GM19395 (cell line): Measurements from ENCODE around the gene DPM1.
"Not testable (repeated sequence)": the region's sequence is repeated elsewhere in the genome, so short reads cannot be mapped to it uniquely, and the experiment has no call there.

ENCODE experiments used
- ATAC-seq: cut with Tn5 transposase; IDR thresholded peaks from one replicate; pipeline ENCODE4 v1.9.1; 2021; ENCODE audit warnings: mild to moderate bottlenecking, moderate library complexity; ENCODE audit not compliant: unreplicated experiment

Gene DPM1

GRCh38 chr20:50980071-50980681 is 21.8 kb upstream of the DPM1 start:
- ATAC-seq: no peak

DNA sequence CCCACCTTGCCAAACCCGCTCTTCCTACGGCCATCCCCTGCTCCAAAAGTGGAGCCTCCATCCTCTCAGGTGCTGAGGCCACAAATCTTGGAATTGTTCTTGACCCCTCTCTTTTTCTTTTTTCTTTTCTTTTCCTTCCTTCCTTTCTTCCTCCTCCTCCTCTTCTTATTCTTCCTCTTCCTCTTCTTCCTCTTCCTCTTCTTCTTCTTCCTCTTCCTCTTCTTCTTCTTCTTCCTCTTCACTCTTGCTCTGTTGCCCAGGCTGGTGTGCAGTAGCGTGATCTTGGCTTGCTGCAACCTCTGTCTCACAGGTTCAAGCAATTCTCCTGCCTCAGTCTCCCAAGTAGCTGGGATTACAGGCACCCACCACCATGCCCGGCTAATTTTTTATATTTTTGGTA is 20.2 kb upstream of the DPM1 start:
- not testable (repeated sequence) for ATAC-seq

DNA sequence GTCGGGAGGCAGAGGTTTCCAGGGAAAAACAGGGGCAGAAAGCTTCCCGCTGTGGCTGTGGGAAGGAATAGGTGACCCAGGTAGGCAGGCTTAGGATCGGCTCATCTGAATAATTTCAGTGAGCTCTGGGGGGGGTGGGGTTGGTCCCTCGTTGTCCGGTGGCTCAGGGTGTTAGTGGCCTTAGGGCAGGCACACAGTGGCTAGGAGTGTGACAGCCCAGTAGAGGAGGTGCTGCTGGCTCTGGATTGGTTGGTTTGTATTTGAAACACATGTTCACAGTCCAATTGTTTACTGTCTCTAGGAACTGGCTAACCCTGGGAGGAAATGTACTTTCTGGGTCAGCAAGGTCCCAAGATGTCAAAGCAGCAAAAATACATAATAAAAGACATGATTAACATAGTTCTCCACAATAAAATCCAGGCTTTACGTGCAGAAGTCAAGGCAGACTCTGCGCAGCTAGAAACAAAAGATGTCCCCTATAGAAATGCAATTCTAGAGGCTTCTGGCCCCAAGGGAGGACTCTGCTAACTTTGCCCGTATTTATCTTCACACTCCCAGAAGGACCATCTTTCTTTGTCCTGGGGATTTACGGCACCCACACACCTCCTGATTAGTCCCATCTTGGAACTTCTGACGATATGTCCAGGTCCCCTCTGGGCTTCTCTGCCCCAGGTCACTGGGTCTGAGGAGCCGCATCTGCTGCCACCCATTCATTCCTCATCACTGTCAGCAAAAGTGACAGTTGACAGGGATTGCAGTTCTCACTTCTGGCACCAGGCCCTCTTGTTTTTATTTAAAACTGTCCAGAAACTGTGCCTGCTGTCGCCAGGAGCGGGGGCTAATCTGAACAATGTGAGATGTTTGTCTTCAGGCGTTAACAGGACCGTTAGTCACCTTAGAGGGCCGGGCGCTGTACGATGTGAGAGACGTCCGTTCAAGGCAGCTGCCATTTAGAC is 19.0 kb upstream of the DPM1 start:
- no peak for ATAC-seq

- no peak for ATAC-seq
Observed at GRCh38 chr20:50975701-50976330, 17.5 kb upstream of the DPM1 start.

- no peak for ATAC-seq
Observed at GRCh38 chr20:50969912-50970311, 11.6 kb upstream of the DPM1 start.

DNA sequence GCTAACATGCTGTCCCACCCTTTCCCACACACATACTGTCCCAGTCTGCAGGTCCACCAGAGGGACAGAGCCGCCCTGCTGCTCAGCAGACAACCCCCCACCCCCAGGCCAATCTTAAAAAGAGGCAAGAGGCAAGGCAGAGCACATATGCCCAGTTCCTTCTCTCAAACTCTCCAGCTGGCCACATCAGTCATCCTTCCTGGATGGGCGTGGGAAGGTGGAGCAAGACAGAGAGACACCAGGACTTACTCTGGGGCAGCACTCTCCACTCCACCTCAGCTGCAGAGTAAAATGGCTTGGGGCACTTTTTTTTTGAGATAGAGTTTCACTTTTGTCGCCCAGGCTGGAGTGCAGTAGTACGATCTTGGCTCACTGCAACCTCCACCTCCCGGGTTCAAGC is 11.1 kb upstream of the DPM1 start:
- ATAC-seq: no peak

- no peak for ATAC-seq
Observed at GRCh38 chr20:50968289-50968688, 10.0 kb upstream of the DPM1 start.

GRCh38 chr20:50967586-50967985 is 9.3 kb upstream of the DPM1 start:
- ATAC-seq: no peak

DNA sequence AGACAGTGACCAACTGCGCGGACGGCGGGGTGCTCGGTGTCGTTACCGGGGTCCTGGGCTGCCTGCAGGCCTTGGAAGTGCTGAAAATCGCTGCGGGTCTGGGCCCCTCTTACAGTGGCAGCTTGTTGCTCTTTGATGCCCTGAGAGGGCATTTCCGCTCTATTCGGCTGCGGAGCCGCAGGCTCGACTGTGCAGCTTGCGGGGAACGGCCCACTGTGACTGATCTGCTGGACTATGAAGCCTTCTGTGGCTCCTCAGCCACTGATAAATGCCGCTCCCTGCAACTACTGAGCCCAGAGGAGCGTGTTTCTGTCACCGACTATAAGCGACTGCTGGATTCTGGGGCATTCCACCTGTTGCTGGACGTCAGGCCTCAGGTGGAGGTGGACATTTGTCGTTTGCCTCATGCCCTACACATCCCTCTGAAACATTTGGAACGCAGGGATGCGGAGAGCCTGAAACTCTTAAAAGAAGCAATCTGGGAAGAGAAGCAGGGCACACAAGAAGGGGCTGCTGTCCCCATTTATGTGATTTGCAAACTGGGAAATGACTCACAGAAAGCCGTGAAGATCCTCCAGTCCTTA is 1.3 kb upstream of the DPM1 start:
- no peak for ATAC-seq

- peak; percentile 86 for ATAC-seq
Observed at GRCh38 chr20:50958615-50959542, 547 bp upstream of the DPM1 start, which contains the start of gene MOCS3. Gene MOCS3 (plus strand): TSS chr20:50958818. CDS start chr20:50958843, 25 bp downstream.

- no peak for ATAC-seq
Observed at GRCh38 chr20:50957276-50957675, 1.1 kb downstream of the DPM1 start.

DNA sequence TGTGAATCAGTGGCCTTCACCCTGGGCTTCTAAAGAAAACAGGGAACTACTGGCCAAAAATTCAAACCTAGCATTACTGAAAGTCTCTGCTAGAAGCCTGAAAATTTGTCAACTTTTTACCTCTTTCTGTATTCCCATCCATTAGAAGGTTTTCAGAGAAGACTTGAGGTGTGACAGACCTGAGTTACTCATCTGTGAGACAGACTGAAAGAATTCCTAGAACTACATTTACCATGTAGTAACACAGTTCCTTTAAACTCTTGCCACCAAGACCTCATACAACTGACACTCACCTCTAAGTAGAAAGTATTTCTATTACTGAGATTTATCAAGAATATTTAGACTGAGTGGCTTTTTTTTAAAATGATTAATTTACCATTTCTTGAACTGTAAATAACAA is 4.5 kb downstream of the DPM1 start:
- no peak for ATAC-seq

DNA sequence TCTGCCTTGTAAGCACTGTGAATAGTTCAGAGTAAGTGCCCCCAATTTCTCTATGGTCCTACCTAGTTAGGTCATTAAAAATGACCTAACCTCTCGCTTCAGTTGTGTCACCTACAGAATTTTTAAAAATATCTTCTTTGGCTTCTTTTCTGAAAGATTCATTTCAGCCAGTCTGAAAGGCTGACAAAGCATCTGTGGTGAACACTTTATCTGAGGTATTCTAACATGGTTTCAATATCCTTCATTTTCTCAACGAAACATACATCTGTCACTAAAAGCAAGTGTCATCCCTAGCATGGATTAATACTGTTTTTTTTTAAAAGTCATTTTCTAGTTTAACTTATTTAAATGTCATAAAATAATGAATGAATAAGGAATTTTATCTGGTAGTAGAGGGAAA is 5.1 kb downstream of the DPM1 start:
- ATAC-seq: no peak

GRCh38 chr20:50948132-50948785 is 10.1 kb downstream of the DPM1 start:
- ATAC-seq: no peak

DNA sequence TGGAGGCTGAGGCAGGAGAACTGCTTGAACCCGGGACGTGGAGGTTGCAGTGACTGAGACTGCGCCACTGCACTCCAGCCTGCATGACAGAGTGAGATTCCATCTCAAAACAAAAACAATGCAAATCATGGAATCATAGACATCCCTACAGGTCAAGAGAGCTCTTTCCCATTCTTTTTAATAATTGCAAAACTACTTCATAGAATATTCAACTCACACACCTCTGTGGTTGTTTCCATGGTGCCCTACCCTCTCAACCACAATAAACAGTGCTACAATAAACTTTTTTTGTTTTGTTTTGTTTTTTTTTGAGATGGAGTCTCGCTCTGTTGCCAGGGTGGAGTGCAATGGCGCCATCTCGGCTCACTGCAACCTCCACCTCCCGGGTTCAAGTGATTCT is 15.3 kb downstream of the DPM1 start:
- ATAC-seq: no peak

- no peak for ATAC-seq
Observed at GRCh38 chr20:50933589-50933988, 24.7 kb downstream of the DPM1 start.

- no peak for ATAC-seq
Observed at GRCh38 chr20:50932691-50933280, 25.5 kb downstream of the DPM1 start.

DNA sequence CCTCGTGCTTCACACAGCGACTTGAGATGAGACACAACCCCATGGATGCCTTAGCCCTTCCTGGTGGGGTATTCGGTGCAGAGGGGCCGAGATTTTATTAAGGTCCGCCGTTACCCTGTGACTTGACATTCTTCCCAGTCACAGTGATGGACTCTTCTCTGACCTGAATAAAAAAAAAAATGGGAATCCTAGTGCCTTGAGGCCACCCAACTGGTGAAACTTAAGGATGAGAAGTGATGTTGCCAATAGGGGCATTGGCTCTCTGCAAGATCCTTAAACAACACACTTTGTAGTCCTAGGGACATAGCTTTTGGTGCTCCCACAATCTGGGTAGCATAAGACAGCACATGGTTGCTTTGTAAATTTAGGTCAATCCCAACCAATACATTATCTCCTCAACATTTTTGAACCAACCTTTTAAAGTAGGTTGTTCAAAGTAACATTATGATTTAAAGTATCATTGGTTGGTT is 26.3 kb downstream of the DPM1 start:
- ATAC-seq: no peak

DNA sequence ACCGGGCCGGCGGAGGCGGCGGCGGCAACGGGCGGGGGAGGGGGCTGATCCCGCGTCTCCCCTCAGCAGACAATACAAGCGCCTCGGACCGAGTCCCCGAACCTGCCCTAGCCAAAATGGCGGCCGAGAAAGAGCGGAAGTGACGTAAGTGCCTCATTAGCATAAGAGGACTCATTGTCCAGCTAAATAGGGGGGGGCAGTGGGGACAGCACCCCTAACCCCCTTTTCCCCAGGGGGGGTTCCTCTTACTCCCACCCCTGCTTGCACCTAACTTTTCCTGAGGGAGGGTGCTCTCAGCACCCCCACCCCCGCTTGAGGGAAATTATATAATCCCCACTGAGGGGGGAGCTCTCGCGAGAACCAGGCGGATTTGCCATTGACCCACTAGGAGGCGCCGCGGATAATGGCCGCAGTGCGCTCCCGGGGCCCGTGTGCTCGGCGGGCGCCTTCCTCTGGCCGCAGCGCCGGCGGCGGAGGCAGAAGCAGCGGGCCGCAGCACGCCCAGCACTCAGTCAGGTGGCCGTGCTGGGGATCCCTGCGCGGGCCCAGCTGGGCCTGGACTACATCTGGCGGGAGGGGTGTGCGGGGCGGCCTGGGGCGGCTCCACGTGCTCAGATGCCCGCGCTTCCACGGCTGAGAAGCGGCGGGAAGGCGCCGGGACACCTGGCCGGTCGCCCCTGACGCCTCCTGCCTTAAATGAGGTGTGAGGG is 26.9 kb downstream of the DPM1 start, which contains the start of gene ADNP:
TSS of gene ADNP (minus strand) at position 132 of the 710 bp plus-strand sequence. CDS start 27,441 bp downstream, outside the sequence.
- peak; percentile 66 for ATAC-seq
